SH-SY5Y (cell line): ENCODE measurements around the gene KLHL22.

Source experiments
- GATA2 ChIP-seq: IDR thresholded peaks from 2 replicates; pipeline ENCODE4 v1.6.1; 2011; ENCODE audit warnings: mild to moderate bottlenecking, low read depth, low read length
- GATA3 ChIP-seq: IDR thresholded peaks from 2 replicates; pipeline ENCODE4 v1.6.1; 2011; ENCODE audit warnings: low read depth, mild to moderate bottlenecking, low read length, moderate library complexity

GRCh38 chr22:20490941-20491307, 4.7 kb downstream of the KLHL22 start:
- TF ChIP-seq GATA2: no peak
- no peak for TF ChIP-seq GATA3
